HG02798 (cell line): ENCODE results near the gene ROBO3.

ENCODE experiments used
- ATAC-seq: cut with Tn5 transposase; IDR thresholded peaks from one replicate; pipeline ENCODE4 v1.9.1; 2021; ENCODE audit warnings: mild to moderate bottlenecking; ENCODE audit not compliant: unreplicated experiment, poor library complexity

Gene ROBO3

GRCh38 chr11:124917115-124917637 is 51.9 kb downstream of the ROBO3 start:
- ATAC-seq, result no peak

GRCh38 chr11:124918950-124919349 is 53.7 kb downstream of the ROBO3 start, which contains the start of gene HEPN1:
Gene HEPN1 (plus strand): TSS chr11:124919250.
- no peak for ATAC-seq

GRCh38 chr11:124919898-124920297 is 54.7 kb downstream of the ROBO3 start:
- ATAC-seq, result no peak

- ATAC-seq, result no peak
Observed at GRCh38 chr11:124920356-124920755, 55.1 kb downstream of the ROBO3 start.

GRCh38 chr11:124920870-124921609 is 55.8 kb downstream of the ROBO3 start:
- peak; percentile 63 for ATAC-seq

- ATAC-seq, result no peak
Observed at GRCh38 chr11:124922831-124923230, 57.6 kb downstream of the ROBO3 start.

GRCh38 chr11:124923296-124923695 is 58.1 kb downstream of the ROBO3 start:
- ATAC-seq, result no peak

- ATAC-seq, result no peak
Observed at GRCh38 chr11:124928942-124929665, 63.9 kb downstream of the ROBO3 start.

- ATAC-seq, result peak; percentile 71
Observed at GRCh38 chr11:124930799-124931198, 65.6 kb downstream of the ROBO3 start.
